ENCODE measurements around the gene PRKCA.

GRCh38 chr17:66345264-66345663 is 42.9 kb downstream of the PRKCA start:
- TF ChIP-seq CTCF (IDR thresholded peaks at IDR 0.05 in 2 of 3, conservative IDR thresholded peaks at IDR 0.05 in 1 of 3; ENCODE audit: control insufficient read depth in 2 of 3, extremely low read depth in 1 of 3, insufficient read depth in 1 of 3, low read depth in 3 of 3, low read length in 3 of 3) (no peak), ETV6 (conservative IDR thresholded peaks at IDR 0.05 in 1 of 2, IDR thresholded peaks at IDR 0.05 in 1 of 2; ENCODE audit: borderline replicate concordance in 1 of 2, low read depth in 1 of 2) (no peak), ATF3 (IDR thresholded peaks at IDR 0.05; ENCODE audit: borderline replicate concordance, extremely low read depth, low read depth, low read length) (no peak), CREB1 (IDR thresholded peaks at IDR 0.05; ENCODE audit: low read depth) (no peak), POLR2A (IDR thresholded peaks at IDR 0.05; ENCODE audit: low read depth, low read length) (no peak), MLLT1 (IDR thresholded peaks at IDR 0.05) (no peak), IKZF2 (IDR thresholded peaks at IDR 0.05) (no peak), TAF1 (IDR thresholded peaks at IDR 0.05; ENCODE audit: borderline replicate concordance, low read depth, low read length) (no peak), CHD2 (IDR thresholded peaks at IDR 0.05; ENCODE audit: borderline replicate concordance, low read depth, low read length) (no peak), IRF4 (IDR thresholded peaks at IDR 0.05; ENCODE audit: low read depth, low read length) (no peak)

Data from GM12878 (cell line).